Endodermal cell (in vitro differentiated cells): ENCODE data around the gene NPHP4. TPM values are rescaled to one million over a fixed set of nuclear protein-coding genes. Genes with fewer than 3 reads are reported as not detected.
A peak's percentile ranks its signal among the peaks of the same experiment; 100 is the strongest.

ENCODE experiments used
- DNase-seq: peaks from one replicate; pipeline ENCODE4 v3.0.0-alpha.2; 2017
- H3K27ac ChIP-seq: 2 replicates; pipeline ENCODE4 v1.5.1; 2013; ENCODE audit warnings: mild to moderate bottlenecking, low read depth, low read length, moderate library complexity
- H3K27me3 ChIP-seq: 2 replicates; pipeline ENCODE4 v1.6.1; 2013; ENCODE audit warnings: mild to moderate bottlenecking, low read length, moderate library complexity; ENCODE audit not compliant: insufficient read depth, control insufficient read depth, poor library complexity, severe bottlenecking
- H3K36me3 ChIP-seq: 2 replicates; pipeline ENCODE4 v1.7.0; 2013; ENCODE audit warnings: mild to moderate bottlenecking, low read length, moderate library complexity; ENCODE audit not compliant: control insufficient read depth, insufficient read depth
- H3K4me1 ChIP-seq: one replicate; pipeline ENCODE4 v1.7.0; 2013; ENCODE audit warnings: low read length; ENCODE audit not compliant: control insufficient read depth, insufficient read depth
- H3K4me3 ChIP-seq: 2 replicates; pipeline ENCODE4 v1.5.1; 2013; ENCODE audit warnings: mild to moderate bottlenecking, low read length, moderate library complexity
- H3K9ac ChIP-seq: 2 replicates; pipeline ENCODE4 v1.6.1; 2013; ENCODE audit warnings: mild to moderate bottlenecking, low read length, moderate library complexity; ENCODE audit not compliant: poor library complexity, severe bottlenecking; ENCODE audit errors: extremely low read depth
- H3K9me3 ChIP-seq: 2 replicates; pipeline ENCODE4 v1.6.1; 2013; ENCODE audit warnings: mild to moderate bottlenecking, low read length, moderate library complexity; ENCODE audit not compliant: control insufficient read depth
- H3K27ac Mint-ChIP-seq: 2 replicates; pipeline ENCODE4 v1.8.0; 2020; ENCODE audit warnings: mixed read lengths
- H3K27me3 Mint-ChIP-seq: 2 replicates; pipeline ENCODE4 v1.8.0; 2021; ENCODE audit warnings: mild to moderate bottlenecking, mixed read lengths; ENCODE audit not compliant: insufficient read depth
- H3K36me3 Mint-ChIP-seq: 2 replicates; pipeline ENCODE4 v1.8.0; 2020; ENCODE audit warnings: low read depth, mixed read lengths
- H3K4me1 Mint-ChIP-seq: 2 replicates; pipeline ENCODE4 v1.8.0; 2020; ENCODE audit warnings: mixed read lengths
- H3K4me3 Mint-ChIP-seq: 2 replicates; pipeline ENCODE4 v1.8.0; 2020; ENCODE audit warnings: mild to moderate bottlenecking, moderate library complexity, mixed read lengths
- H3K9me3 Mint-ChIP-seq: 2 replicates; pipeline ENCODE4 v1.8.0; 2020; ENCODE audit warnings: mild to moderate bottlenecking, mixed read lengths
- WGBS, 2 experiments: methylation state at CpG; one replicate each; pipeline versions ENCODE4 v1.1.5 to v1.1.7; 2013; ENCODE audit warnings: missing lambda C conversion rate in 2 of 2, mixed read lengths in 1 of 2; ENCODE audit not compliant: insufficient coverage in 1 of 2, insufficient read length in 1 of 2; 5-methylcytosine and 5-hydroxymethylcytosine counted together
- total RNA-seq, 2 donors: library from RNA; stranded (reverse); fragmentation: NEBNext Ultra II Directional in 1 of 2; extraction: Animal tissue kit (Norgen Biotek cat#: 25700) in 1 of 2; gene quantifications; 2 replicates in 1 of 2; 3 replicates in 1 of 2; pipeline ENCODE4 v1.2.1, GENCODE V29; 2021
- TF ChIP-seq, protein P1 (sequence below): fragments of 200-600 bp; sonication (generic); conservative IDR thresholded peaks from 2 replicates; pipeline ENCODE4 v1.5.0; 2021; ENCODE audit warnings: antibody characterized with exemption, mild to moderate bottlenecking

NPHP4 gene
- total RNA-seq, 2 donors from 2014 or later: 19.1 to 25.4 TPM

DNA sequence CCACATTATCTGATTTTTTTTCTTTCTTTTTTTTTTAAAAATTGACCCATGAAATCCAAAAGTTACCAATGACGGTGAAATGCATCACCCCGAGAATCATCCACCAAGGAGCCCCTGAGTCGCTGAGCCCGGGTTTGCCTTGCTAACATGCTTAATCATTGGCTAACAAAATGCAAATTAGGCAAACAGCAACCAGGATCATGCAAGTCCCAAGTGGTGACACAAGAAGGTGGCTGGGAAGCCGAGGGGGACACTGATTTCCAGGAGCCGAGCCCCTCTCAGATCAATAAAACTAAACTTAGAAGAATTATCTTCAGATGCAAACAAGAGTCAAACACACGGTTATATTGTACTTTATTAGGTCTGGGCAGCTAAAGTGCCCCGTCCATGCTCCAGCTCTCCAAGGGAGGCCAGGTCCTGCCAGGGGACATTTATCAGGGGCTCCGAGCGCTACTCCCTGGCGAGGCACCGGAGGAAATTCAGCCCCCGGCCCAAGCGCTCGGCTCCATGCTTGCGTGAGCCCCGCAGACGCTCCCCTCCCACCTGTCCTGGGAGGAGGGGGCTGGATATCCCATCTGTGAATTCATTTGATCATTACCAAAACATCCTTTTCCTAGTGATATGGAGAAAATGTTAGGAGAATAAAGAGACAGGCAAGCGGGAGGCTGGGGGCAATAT lies 154.1 kb downstream of the NPHP4 start:
- Mint-ChIP-seq H3K27me3 (no peaks in the 10 kb centered on the region), H3K36me3 (no peaks in the 10 kb centered on the region), H3K4me3 (no peak overlapping the region), H3K27ac (no peak overlapping the region), H3K9me3 (no peaks in the 10 kb centered on the region), H3K4me1 (no peaks in the 10 kb centered on the region)
- Histone ChIP-seq H3K4me3 (no peak overlapping the region), H3K4me1 (no peaks in the 10 kb centered on the region), H3K9me3 (no peaks in the 10 kb centered on the region), H3K36me3 (no peaks in the 10 kb centered on the region), H3K27me3 (no peaks in the 10 kb centered on the region), H3K27ac (no peak overlapping the region), H3K9ac (no peak overlapping the region)
- 87 to 93% methylated on average over 10 to 19 of the region's 19 CpGs for WGBS, 2 experiments
- DNase-seq: no peak
- TF ChIP-seq, protein P1, sequence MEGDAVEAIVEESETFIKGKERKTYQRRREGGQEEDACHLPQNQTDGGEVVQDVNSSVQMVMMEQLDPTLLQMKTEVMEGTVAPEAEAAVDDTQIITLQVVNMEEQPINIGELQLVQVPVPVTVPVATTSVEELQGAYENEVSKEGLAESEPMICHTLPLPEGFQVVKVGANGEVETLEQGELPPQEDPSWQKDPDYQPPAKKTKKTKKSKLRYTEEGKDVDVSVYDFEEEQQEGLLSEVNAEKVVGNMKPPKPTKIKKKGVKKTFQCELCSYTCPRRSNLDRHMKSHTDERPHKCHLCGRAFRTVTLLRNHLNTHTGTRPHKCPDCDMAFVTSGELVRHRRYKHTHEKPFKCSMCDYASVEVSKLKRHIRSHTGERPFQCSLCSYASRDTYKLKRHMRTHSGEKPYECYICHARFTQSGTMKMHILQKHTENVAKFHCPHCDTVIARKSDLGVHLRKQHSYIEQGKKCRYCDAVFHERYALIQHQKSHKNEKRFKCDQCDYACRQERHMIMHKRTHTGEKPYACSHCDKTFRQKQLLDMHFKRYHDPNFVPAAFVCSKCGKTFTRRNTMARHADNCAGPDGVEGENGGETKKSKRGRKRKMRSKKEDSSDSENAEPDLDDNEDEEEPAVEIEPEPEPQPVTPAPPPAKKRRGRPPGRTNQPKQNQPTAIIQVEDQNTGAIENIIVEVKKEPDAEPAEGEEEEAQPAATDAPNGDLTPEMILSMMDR: no peak

DNA sequence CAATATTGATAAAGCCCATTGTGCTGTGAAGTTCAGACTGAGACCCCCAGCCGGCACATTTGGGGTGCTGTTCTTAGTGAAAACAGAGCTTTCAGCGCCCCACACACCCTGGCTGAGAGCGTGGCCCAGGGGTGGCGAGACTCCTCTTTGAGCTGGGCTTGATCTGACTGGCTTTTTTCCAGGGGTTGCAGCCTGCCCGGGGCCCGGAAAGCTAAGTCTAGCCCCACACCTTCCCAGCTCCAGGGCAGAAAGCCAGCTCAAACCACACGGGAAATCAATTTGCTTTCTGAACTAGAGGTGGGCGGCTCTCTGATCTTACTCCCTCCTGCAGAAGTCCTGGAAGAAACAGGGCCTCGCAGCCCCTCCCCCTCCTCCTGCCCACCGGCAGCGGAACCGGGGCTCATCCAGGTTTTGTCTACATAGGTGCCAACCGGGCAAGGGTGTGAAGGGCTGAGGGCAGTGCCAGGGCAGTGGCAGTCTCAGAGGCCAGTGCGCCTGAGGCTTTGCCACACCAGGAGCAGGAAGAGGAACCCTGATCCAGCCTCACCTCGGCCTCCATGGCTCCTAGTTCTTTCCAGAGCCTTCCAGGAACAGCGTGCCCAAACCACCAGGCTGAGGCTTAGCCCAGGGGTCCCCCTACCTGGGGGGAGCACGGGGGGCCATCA lies 155.3 kb downstream of the NPHP4 start:
- Mint-ChIP-seq H3K4me3 (no peak overlapping the region), H3K27ac (peak overlapping the region; percentile 13), H3K27me3 (no peaks in the 10 kb centered on the region), H3K36me3 (no peaks in the 10 kb centered on the region), H3K9me3 (no peaks in the 10 kb centered on the region), H3K4me1 (peaks cover 4% of the 10 kb centered on the region)
- 82 to 91% methylated on average over 11 to 17 of the region's 17 CpGs for WGBS, 2 experiments
- Histone ChIP-seq H3K4me3 (no peak overlapping the region), H3K9me3 (no peaks in the 10 kb centered on the region), H3K4me1 (no peaks in the 10 kb centered on the region), H3K27ac (no peak overlapping the region), H3K9ac (no peak overlapping the region), H3K36me3 (no peaks in the 10 kb centered on the region), H3K27me3 (no peaks in the 10 kb centered on the region)
- DNase-seq: no peak
- TF ChIP-seq, protein P1: no peak

DNA sequence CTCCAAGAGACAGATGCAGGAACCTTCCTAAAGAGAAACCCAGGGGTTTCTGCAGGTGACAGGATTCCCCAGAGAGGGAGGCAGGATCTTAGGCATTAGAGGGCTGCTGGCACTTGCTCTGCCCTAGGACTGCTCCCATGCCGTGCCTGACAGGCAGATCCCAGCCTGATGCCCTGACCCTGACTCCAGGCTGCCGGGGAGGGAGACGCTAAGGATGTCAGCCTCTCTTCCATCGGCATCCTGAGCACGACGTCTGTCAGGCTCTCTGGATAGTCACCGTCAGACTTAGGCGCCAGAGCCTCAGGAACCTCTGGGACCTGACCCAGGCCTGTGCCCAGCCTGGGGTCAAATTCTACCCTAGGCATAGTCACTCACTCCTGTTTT lies 157.1 kb downstream of the NPHP4 start:
- TF ChIP-seq, protein P1: no peak
- Histone ChIP-seq H3K36me3 (no peaks in the 10 kb centered on the region), H3K9ac (no peak overlapping the region), H3K9me3 (no peaks in the 10 kb centered on the region), H3K4me3 (no peak overlapping the region), H3K27ac (no peak overlapping the region), H3K4me1 (no peaks in the 10 kb centered on the region), H3K27me3 (no peaks in the 10 kb centered on the region)
- no peak for DNase-seq
- no peaks in the 10 kb centered on the region for H3K27me3 Mint-ChIP-seq
- WGBS, 2 experiments: 86 to 88% methylated on average over 5 to 8 of the region's 8 CpGs
- peaks cover 4% of the 10 kb centered on the region for H3K4me1 Mint-ChIP-seq
- no peaks in the 10 kb centered on the region for H3K36me3 Mint-ChIP-seq
- no peak overlapping the region for H3K4me3 Mint-ChIP-seq
- no peak overlapping the region for H3K27ac Mint-ChIP-seq
- H3K9me3 Mint-ChIP-seq: no peaks in the 10 kb centered on the region
